HAP-1 (cell line): ENCODE data around the gene IL20.

Experiments
- DNase-seq, 2 experiments: peaks; one replicate each; pipeline ENCODE4 v3.0.0-alpha.2; 2016 to 2020; ENCODE audit warnings: low spot score in 2 of 2
- H3K27me3 ChIP-seq: fragments of 250-450 bp; sonication (Bioruptor Pico); 2 replicates; pipeline ENCODE4 v1.5.1; 2020; ENCODE audit warnings: low read depth, mild to moderate bottlenecking, moderate library complexity
- H3K36me3 ChIP-seq: fragments of 250-450 bp; sonication (Bioruptor Pico); replicated peaks from 2 replicates; pipeline ENCODE4 v1.5.1; 2020; ENCODE audit warnings: mild to moderate bottlenecking
- H3K4me1 ChIP-seq: fragments of 250-450 bp; sonication (Bioruptor Pico); 2 replicates; pipeline ENCODE4 v1.5.1; 2020; ENCODE audit warnings: mild to moderate bottlenecking
- H3K4me3 ChIP-seq: fragments of 250-450 bp; sonication (Bioruptor Pico); 2 replicates; pipeline ENCODE4 v1.5.1; 2020; ENCODE audit warnings: mild to moderate bottlenecking, moderate library complexity
- H3K9me3 ChIP-seq: fragments of 250-450 bp; sonication (Bioruptor Pico); 2 replicates; pipeline ENCODE4 v1.5.1; 2020; ENCODE audit warnings: mild to moderate bottlenecking, moderate library complexity
- in situ Hi-C: fragments of 300-500 bp; cut with MboI; formaldehyde crosslinking; loops from 3 replicates; pipeline ENCODE4 v1.14.3; 2020; ENCODE audit warnings: low sequenced_read_pairs, inconsistent platforms, mixed read lengths

IL20 gene

DNA sequence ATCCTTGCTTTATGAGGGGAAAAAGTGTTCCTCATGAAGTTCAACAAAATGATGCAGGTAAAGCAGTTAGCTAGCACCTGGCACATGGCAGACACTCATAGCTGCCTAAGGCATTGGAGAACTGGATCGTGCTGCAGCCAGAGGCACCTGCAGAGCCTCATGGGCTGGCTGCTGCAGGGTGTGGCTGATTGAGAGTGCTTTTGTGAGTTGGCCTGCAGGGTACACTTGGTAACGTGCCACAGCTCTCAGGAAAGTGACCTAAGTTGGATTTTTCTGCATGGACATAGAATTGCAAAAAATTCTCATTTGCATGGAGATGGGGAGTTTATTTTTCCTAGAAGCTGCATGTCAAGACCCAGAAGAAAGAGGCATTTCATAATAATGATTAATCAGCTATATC lies 31.6 kb upstream of the IL20 start:
- DNase-seq = no peak
- Histone ChIP-seq H3K4me1 (no peaks in the 10 kb centered on the region), H3K4me3 (no peak overlapping the region)

GRCh38 chr1:206834217-206834616 lies 31.2 kb upstream of the IL20 start:
- H3K9me3 ChIP-seq = no peaks in the 10 kb centered on the region
- 0 out of 2 replicates have a peak, but pooled peaks cover 9% of the 10 kb centered on the region for H3K27me3 ChIP-seq
- in situ Hi-C loops = no loop called here
- no peak overlapping the region for H3K4me3 ChIP-seq
- H3K36me3 ChIP-seq = no peaks in the 10 kb centered on the region
- H3K4me1 ChIP-seq = no peaks in the 10 kb centered on the region
- no peak for DNase-seq

More for the DNA sequence above, 31.6 kb upstream of the IL20 start:
- Histone ChIP-seq H3K36me3 (no peaks in the 10 kb centered on the region), H3K9me3 (no peaks in the 10 kb centered on the region), H3K27me3 (0 out of 2 replicates have a peak, but pooled peaks cover 9% of the 10 kb centered on the region)
- in situ Hi-C loops = no loop called here

- Histone ChIP-seq H3K9me3 (no peaks in the 10 kb centered on the region), H3K4me3 (no peak overlapping the region), H3K4me1 (no peaks in the 10 kb centered on the region), H3K36me3 (no peaks in the 10 kb centered on the region), H3K27me3 (0 out of 2 replicates have a peak, but pooled peaks cover 9% of the 10 kb centered on the region)
- in situ Hi-C loops = no loop called here
- DNase-seq = no peak
Observed at GRCh38 chr1:206834711-206835110, 30.7 kb upstream of the IL20 start.

DNA sequence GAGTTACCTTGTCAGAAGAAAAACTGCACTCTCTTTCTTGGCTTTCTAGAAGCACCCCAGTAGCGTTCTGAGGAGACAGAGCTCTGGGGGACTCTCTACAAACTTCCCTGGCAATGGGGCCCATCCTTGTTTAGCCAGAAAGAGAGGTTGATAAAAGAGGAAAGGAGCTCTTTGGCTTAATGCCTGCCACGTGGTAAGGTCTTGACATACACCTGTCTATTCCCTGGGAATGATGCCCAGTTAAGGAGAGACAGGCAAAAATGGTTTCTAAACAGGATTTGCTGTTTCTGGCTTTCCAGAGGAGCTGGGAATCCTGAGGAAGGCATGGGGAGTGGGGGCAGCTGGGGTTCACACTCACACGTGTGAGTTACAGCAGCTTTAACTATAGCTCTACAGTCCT lies 30.2 kb upstream of the IL20 start:
- Histone ChIP-seq H3K9me3 (no peaks in the 10 kb centered on the region), H3K4me1 (no peaks in the 10 kb centered on the region), H3K4me3 (no peak overlapping the region), H3K36me3 (no peaks in the 10 kb centered on the region), H3K27me3 (0 out of 2 replicates have a peak, but pooled peaks cover 9% of the 10 kb centered on the region)
- in situ Hi-C loops = no loop called here
- no peak for DNase-seq

GRCh38 chr1:206836111-206836510 lies 29.3 kb upstream of the IL20 start:
- no peak overlapping the region for H3K4me3 ChIP-seq
- 0 out of 2 replicates have a peak, but pooled peaks cover 5% of the 10 kb centered on the region for H3K27me3 ChIP-seq
- H3K4me1 ChIP-seq = no peaks in the 10 kb centered on the region
- in situ Hi-C loops = no loop called here
- H3K36me3 ChIP-seq = no peaks in the 10 kb centered on the region
- H3K9me3 ChIP-seq = no peaks in the 10 kb centered on the region
- DNase-seq = no peak

- H3K4me3 ChIP-seq = no peak overlapping the region
- in situ Hi-C loops = no loop called here
- H3K9me3 ChIP-seq = no peaks in the 10 kb centered on the region
- DNase-seq = no peak
- no peaks in the 10 kb centered on the region for H3K36me3 ChIP-seq
- no peaks in the 10 kb centered on the region for H3K27me3 ChIP-seq
- no peaks in the 10 kb centered on the region for H3K4me1 ChIP-seq
Observed at GRCh38 chr1:206839006-206839560, 26.3 kb upstream of the IL20 start.

- H3K4me3 ChIP-seq = no peak overlapping the region
- H3K36me3 ChIP-seq = no peaks in the 10 kb centered on the region
- no peaks in the 10 kb centered on the region for H3K9me3 ChIP-seq
- no peaks in the 10 kb centered on the region for H3K27me3 ChIP-seq
- DNase-seq = no peak
- no peaks in the 10 kb centered on the region for H3K4me1 ChIP-seq
- in situ Hi-C loops = no loop called here
Observed at GRCh38 chr1:206839857-206840256, 25.6 kb upstream of the IL20 start.

- no peaks in the 10 kb centered on the region for H3K36me3 ChIP-seq
- H3K9me3 ChIP-seq = no peaks in the 10 kb centered on the region
- no peak for DNase-seq
- H3K27me3 ChIP-seq = no peaks in the 10 kb centered on the region
- H3K4me1 ChIP-seq = no peaks in the 10 kb centered on the region
- H3K4me3 ChIP-seq = no peak overlapping the region
- in situ Hi-C loops = no loop called here
Observed at GRCh38 chr1:206841609-206842323, 23.7 kb upstream of the IL20 start.

GRCh38 chr1:206842854-206843253 lies 22.6 kb upstream of the IL20 start:
- H3K4me1 ChIP-seq = no peaks in the 10 kb centered on the region
- H3K9me3 ChIP-seq = no peaks in the 10 kb centered on the region
- in situ Hi-C loops = no loop called here

GRCh38 chr1:206843626-206844025 lies 21.8 kb upstream of the IL20 start:
- in situ Hi-C loops = no loop called here
- Histone ChIP-seq H3K27me3 (no peaks in the 10 kb centered on the region), H3K4me1 (no peaks in the 10 kb centered on the region), H3K9me3 (no peaks in the 10 kb centered on the region), H3K4me3 (no peak overlapping the region), H3K36me3 (no peaks in the 10 kb centered on the region)
- no peak for DNase-seq

More at GRCh38 chr1:206842854-206843253, 22.6 kb upstream of the IL20 start:
- Histone ChIP-seq H3K36me3 (no peaks in the 10 kb centered on the region), H3K27me3 (no peaks in the 10 kb centered on the region), H3K4me3 (no peak overlapping the region)
- DNase-seq = peak in 1 of 2 experiments; percentile 10

GRCh38 chr1:206846487-206846886 lies 18.9 kb upstream of the IL20 start:
- DNase-seq = no peak
- in situ Hi-C loops = no loop called here
- no peaks in the 10 kb centered on the region for H3K36me3 ChIP-seq
- peaks cover 17% of the 10 kb centered on the region for H3K27me3 ChIP-seq
- no peaks in the 10 kb centered on the region for H3K9me3 ChIP-seq
- H3K4me1 ChIP-seq = no peaks in the 10 kb centered on the region
- H3K4me3 ChIP-seq = no peak overlapping the region

DNA sequence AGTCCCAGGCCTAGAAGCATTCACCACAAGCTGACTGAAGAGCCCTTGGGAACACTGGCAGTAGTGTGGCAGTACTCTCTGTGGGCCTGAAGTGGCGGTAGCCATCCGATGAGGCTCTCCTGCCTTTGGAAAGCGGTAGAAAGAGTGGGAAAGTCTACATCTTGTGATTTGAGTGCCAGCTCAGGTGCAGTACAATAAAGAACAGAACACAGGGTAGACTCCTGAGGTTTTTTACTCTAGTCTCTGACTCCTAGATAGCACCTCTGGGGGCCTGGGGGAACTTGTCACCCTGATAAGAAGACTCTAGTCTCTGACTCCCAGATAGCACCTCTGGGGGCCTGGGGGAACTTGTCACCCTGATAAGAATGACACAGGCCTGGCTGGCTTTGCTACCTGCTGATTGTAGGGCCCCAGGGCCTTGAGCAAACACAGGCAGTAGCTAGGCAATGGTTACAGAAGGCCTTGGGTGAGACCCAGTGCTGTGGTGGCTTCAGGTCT lies 18.0 kb upstream of the IL20 start:
- H3K36me3 ChIP-seq = no peaks in the 10 kb centered on the region
- no peaks in the 10 kb centered on the region for H3K4me1 ChIP-seq
- H3K9me3 ChIP-seq = no peaks in the 10 kb centered on the region
- in situ Hi-C loops = no loop called here
- DNase-seq = no peak
- H3K4me3 ChIP-seq = no peak overlapping the region
- H3K27me3 ChIP-seq = peaks cover 17% of the 10 kb centered on the region

DNA sequence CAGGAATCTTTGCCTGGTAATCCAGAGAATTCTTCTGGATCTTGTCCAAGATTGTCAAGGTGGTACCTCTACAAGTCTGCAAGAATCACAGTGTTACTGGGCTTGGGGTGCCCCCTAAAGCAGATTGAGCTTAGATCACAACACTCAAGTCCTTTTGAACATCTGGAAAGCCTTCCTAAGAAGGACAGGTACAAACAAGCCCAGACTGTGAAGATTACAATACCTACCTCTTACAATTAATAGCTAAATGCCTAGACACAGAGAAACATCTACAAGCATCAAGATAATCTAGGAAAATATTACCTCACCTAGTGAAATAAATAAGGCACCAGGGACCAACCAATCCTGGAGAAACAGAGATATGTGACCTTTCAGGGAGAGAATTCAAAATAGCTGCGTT lies 17.5 kb upstream of the IL20 start:
- Histone ChIP-seq H3K36me3 (no peaks in the 10 kb centered on the region), H3K4me1 (no peaks in the 10 kb centered on the region), H3K9me3 (no peaks in the 10 kb centered on the region), H3K4me3 (no peak overlapping the region), H3K27me3 (peaks cover 17% of the 10 kb centered on the region)
- no peak for DNase-seq
- in situ Hi-C loops = no loop called here

GRCh38 chr1:206850401-206850800 lies 15.0 kb upstream of the IL20 start:
- Histone ChIP-seq H3K4me1 (no peaks in the 10 kb centered on the region), H3K36me3 (no peaks in the 10 kb centered on the region), H3K27me3 (peaks cover 17% of the 10 kb centered on the region), H3K4me3 (no peak overlapping the region), H3K9me3 (no peaks in the 10 kb centered on the region)
- in situ Hi-C loops = no loop called here
- DNase-seq = no peak
